HCT116 (cell line): ENCODE data around the gene HOXD1.
A peak's percentile ranks its signal among the peaks of the same experiment; 100 is the strongest.

Experiments used
- CTCF ChIP-seq, 3 experiments: fragments of 200-600 bp in 1 of 3; sonication (generic) in 1 of 3; IDR thresholded peaks in 2 of 3; conservative IDR thresholded peaks in 1 of 3; 2 replicates each; pipeline ENCODE4 v1.5.1; 2012 to 2017; ENCODE audit warnings: low read depth in 2 of 3, low read length in 2 of 3, antibody characterized with exemption in 1 of 3, borderline replicate concordance in 1 of 3, control low read depth in 1 of 3, mild to moderate bottlenecking in 1 of 3, mixed read lengths in 1 of 3, mixed run types in 1 of 3, moderate library complexity in 1 of 3; ENCODE audit not compliant: insufficient read depth in 1 of 3
- SIN3A ChIP-seq: IDR thresholded peaks from 2 replicates; pipeline ENCODE4 v1.6.1; 2012; ENCODE audit warnings: low read depth

- TF ChIP-seq CTCF (IDR thresholded peaks at IDR 0.05 in 2 of 3, conservative IDR thresholded peaks at IDR 0.05 in 1 of 3; ENCODE audit: borderline replicate concordance in 1 of 3, insufficient read depth in 1 of 3, low read depth in 2 of 3, low read length in 2 of 3) (peak; percentile 83 to 97 (median 86)), SIN3A (no peak)
Observed at GRCh38 chr2:176140513-176141317, 47.8 kb upstream of the HOXD1 start.
